Panc1 (cell line): ENCODE results near the gene LRCH1. TPM values are rescaled to one million over a fixed set of nuclear protein-coding genes. Genes with fewer than 3 reads are reported as not detected.

Experiments
- ATAC-seq: fragments of 200-7000 bp; cut with Tn5 transposase; 2 replicates; pipeline ENCODE4 v1.9.1; 2020; ENCODE audit warnings: mild to moderate bottlenecking, moderate library complexity
- BruUV-seq: library from RNA; stranded (reverse); fragments of 400-500 nt; replicated peaks from 2 replicates; lab custom pipeline; 2021; lab: Mats Ljungman, UMichigan
- CTCF ChIA-PET: fragments of 300-600 bp; sonication (Branson Sonifier 250); formaldehyde crosslinking; loops from one replicate; lab custom pipeline; 2022; ENCODE audit warnings: antibody characterized with exemption; lab: Charles Lee
- POLR2A ChIA-PET: fragments of 300-600 bp; sonication (Branson Sonifier 250); formaldehyde crosslinking; loops from one replicate; lab custom pipeline; 2022; ENCODE audit warnings: antibody characterized with exemption; lab: Charles Lee
- DNase-seq: peaks from one replicate; pipeline ENCODE4 v3.0.0-alpha.2; 2010; ENCODE audit warnings: low read depth, low spot score
- H3K27ac ChIP-seq: 2 replicates; pipeline ENCODE4 v1.5.1; 2011; ENCODE audit warnings: mild to moderate bottlenecking, low read length, inconsistent platforms
- H3K27me3 ChIP-seq: fragments of 200-500 bp; sonication (Bioruptor generic); 2 replicates; pipeline ENCODE4 v1.6.0; 2014; ENCODE audit warnings: low read length, inconsistent platforms; ENCODE audit not compliant: control insufficient read depth, insufficient read depth
- H3K36me3 ChIP-seq: fragments of 200-500 bp; sonication (Bioruptor generic); 2 replicates; pipeline ENCODE4 v1.5.1; 2014; ENCODE audit warnings: inconsistent platforms, mild to moderate bottlenecking, low read length, moderate library complexity; ENCODE audit not compliant: control insufficient read depth, insufficient read depth
- H3K4me1 ChIP-seq: 2 replicates; pipeline ENCODE4 v1.5.1; 2011; ENCODE audit warnings: inconsistent platforms, mild to moderate bottlenecking, low read length, moderate library complexity; ENCODE audit not compliant: control insufficient read depth, insufficient read depth
- H3K4me3 ChIP-seq, 2 experiments: 2 replicates each; pipeline ENCODE4 v1.5.1; 2011 to 2012; ENCODE audit warnings: low read depth in 2 of 2, low read length in 2 of 2, mild to moderate bottlenecking in 2 of 2, inconsistent platforms in 1 of 2, moderate library complexity in 1 of 2
- H3K9me3 ChIP-seq: fragments of 200-500 bp; sonication (Bioruptor generic); 2 replicates; pipeline ENCODE4 v1.5.1; 2014; ENCODE audit warnings: low read depth, mild to moderate bottlenecking, inconsistent platforms, low read length, moderate library complexity; ENCODE audit not compliant: control insufficient read depth, insufficient read depth
- POLR2AphosphoS5 ChIP-seq: IDR thresholded peaks from 2 replicates; pipeline ENCODE4 v1.6.1; 2012; ENCODE audit warnings: mild to moderate bottlenecking, low read depth, low read length, moderate library complexity
- SIN3A ChIP-seq: IDR thresholded peaks from 2 replicates; pipeline ENCODE4 v1.6.1; 2012; ENCODE audit warnings: low read depth, mild to moderate bottlenecking, low read length, moderate library complexity, borderline replicate concordance; ENCODE audit not compliant: insufficient read depth
- TCF7L2 ChIP-seq: IDR thresholded peaks from 2 replicates; pipeline ENCODE4 v1.6.1; 2011; ENCODE audit warnings: mild to moderate bottlenecking, low read depth, low read length, inconsistent platforms
- in situ Hi-C: cut with HindIII; loops from 2 replicates; pipeline ENCODE4 v1.10.0; 2016; ENCODE audit warnings: low sequenced_read_pairs, low pct_unique_long_range_greater_than_20kb
- intact Hi-C: fragments of 100-400 bp; cut with micrococcal nuclease; formaldehyde crosslinking; loops from one replicate; pipeline ENCODE4 v1.10.0; 2022; ENCODE audit not compliant: unreplicated experiment
- total RNA-seq: library from RNA; stranded (reverse); gene quantifications from one replicate; pipeline ENCODE4 v1.2.1, GENCODE V29; 2021; ENCODE audit not compliant: unreplicated experiment
- TF ChIP-seq, protein P1 (sequence below): fragments of 450-650 bp; IDR thresholded peaks from 2 replicates; pipeline ENCODE4 v1.5.1; 2017; ENCODE audit warnings: mild to moderate bottlenecking
- TF ChIP-seq, protein P2 (sequence below), 2 experiments: IDR thresholded peaks; 2 replicates each; pipeline ENCODE4 v1.6.1; 2011 to 2012; ENCODE audit warnings: low read depth in 2 of 2, control low read depth in 1 of 2, low read length in 1 of 2, mild to moderate bottlenecking in 1 of 2, moderate library complexity in 1 of 2; ENCODE audit not compliant: insufficient read depth in 1 of 2

The LRCH1 gene
- total RNA-seq, 1 experiment from 2014 or later: 7.9 TPM

GRCh38 chr13:46609726-46610125 is 56.8 kb downstream of the LRCH1 start:
- intact Hi-C loops: no loop called here
- Histone ChIP-seq H3K36me3 (no peaks in the 10 kb centered on the region), H3K4me1 (no peaks in the 10 kb centered on the region), H3K27me3 (no peaks in the 10 kb centered on the region), H3K27ac (no peak overlapping the region), H3K4me3 (no peak overlapping the region), H3K9me3 (no peaks in the 10 kb centered on the region)
- no peak for TF ChIP-seq TCF7L2
- TF ChIP-seq SIN3A: no peak
- no peak for TF ChIP-seq POLR2AphosphoS5
- TF ChIP-seq, protein P1, sequence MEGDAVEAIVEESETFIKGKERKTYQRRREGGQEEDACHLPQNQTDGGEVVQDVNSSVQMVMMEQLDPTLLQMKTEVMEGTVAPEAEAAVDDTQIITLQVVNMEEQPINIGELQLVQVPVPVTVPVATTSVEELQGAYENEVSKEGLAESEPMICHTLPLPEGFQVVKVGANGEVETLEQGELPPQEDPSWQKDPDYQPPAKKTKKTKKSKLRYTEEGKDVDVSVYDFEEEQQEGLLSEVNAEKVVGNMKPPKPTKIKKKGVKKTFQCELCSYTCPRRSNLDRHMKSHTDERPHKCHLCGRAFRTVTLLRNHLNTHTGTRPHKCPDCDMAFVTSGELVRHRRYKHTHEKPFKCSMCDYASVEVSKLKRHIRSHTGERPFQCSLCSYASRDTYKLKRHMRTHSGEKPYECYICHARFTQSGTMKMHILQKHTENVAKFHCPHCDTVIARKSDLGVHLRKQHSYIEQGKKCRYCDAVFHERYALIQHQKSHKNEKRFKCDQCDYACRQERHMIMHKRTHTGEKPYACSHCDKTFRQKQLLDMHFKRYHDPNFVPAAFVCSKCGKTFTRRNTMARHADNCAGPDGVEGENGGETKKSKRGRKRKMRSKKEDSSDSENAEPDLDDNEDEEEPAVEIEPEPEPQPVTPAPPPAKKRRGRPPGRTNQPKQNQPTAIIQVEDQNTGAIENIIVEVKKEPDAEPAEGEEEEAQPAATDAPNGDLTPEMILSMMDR: no peak
- TF ChIP-seq, protein P2, sequence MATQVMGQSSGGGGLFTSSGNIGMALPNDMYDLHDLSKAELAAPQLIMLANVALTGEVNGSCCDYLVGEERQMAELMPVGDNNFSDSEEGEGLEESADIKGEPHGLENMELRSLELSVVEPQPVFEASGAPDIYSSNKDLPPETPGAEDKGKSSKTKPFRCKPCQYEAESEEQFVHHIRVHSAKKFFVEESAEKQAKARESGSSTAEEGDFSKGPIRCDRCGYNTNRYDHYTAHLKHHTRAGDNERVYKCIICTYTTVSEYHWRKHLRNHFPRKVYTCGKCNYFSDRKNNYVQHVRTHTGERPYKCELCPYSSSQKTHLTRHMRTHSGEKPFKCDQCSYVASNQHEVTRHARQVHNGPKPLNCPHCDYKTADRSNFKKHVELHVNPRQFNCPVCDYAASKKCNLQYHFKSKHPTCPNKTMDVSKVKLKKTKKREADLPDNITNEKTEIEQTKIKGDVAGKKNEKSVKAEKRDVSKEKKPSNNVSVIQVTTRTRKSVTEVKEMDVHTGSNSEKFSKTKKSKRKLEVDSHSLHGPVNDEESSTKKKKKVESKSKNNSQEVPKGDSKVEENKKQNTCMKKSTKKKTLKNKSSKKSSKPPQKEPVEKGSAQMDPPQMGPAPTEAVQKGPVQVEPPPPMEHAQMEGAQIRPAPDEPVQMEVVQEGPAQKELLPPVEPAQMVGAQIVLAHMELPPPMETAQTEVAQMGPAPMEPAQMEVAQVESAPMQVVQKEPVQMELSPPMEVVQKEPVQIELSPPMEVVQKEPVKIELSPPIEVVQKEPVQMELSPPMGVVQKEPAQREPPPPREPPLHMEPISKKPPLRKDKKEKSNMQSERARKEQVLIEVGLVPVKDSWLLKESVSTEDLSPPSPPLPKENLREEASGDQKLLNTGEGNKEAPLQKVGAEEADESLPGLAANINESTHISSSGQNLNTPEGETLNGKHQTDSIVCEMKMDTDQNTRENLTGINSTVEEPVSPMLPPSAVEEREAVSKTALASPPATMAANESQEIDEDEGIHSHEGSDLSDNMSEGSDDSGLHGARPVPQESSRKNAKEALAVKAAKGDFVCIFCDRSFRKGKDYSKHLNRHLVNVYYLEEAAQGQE (IDR thresholded peaks at IDR 0.05; ENCODE audit: insufficient read depth in 1 of 2, low read depth in 2 of 2, low read length in 1 of 2): no peak
- no peak for DNase-seq
- no TSS peak for BruUV-seq
- ATAC-seq: no peak
- in situ Hi-C loops: no loop called here
- POLR2A ChIA-PET: no interaction called here
- CTCF ChIA-PET: no interaction called here

DNA sequence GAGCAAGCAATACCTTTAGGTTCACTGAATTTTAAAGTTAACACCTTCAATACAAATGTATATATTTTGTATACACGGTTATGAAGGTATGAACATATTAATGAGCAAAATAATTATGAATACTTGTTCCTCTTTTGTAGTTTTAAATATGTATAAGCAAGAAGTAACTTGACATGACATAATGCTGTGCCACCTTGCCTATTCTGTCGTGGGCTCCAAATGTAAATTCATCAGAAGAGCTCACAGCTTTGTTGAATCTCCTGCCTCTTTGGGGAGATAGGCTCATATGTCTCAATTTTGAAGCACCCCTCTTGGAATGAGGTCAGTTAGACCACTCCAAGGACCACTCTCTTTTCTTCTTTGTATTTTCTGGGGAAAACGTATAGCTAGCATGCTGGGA is 59.3 kb downstream of the LRCH1 start:
- no peaks in the 10 kb centered on the region for H3K36me3 ChIP-seq
- ChIA-PET POLR2A (no interaction called here), CTCF (no interaction called here)
- no peaks in the 10 kb centered on the region; the same call in 1 of the 2 replicates for H3K4me1 ChIP-seq
- H3K4me3 ChIP-seq: no peak overlapping the region
- no peaks in the 10 kb centered on the region for H3K27me3 ChIP-seq
- in situ Hi-C loops (no loop called here), intact Hi-C loops (no loop called here)
- DNase-seq (no peak), ATAC-seq (no peak)
- no TSS peak for BruUV-seq
- H3K9me3 ChIP-seq: no peaks in the 10 kb centered on the region
- H3K27ac ChIP-seq: no peak overlapping the region
- TF ChIP-seq, protein P2 (IDR thresholded peaks at IDR 0.05; ENCODE audit: insufficient read depth in 1 of 2, low read depth in 2 of 2, low read length in 1 of 2): no peak
- no peak for TF ChIP-seq POLR2AphosphoS5
- TF ChIP-seq SIN3A: no peak
- no peak for TF ChIP-seq TCF7L2
- TF ChIP-seq, protein P1: no peak
